Activated CD4-positive, alpha-beta T cell treated with anti-CD3 and anti-CD28 coated beads, Interleukin-2, amount 50 U/mL, for 48 hours (primary cell): ENCODE results near the gene CARS1.

Source experiments
- DNase-seq, 2 experiments: peaks; one replicate each; pipeline ENCODE4 v3.0.0-alpha.2; 2020

The CARS1 gene

DNA sequence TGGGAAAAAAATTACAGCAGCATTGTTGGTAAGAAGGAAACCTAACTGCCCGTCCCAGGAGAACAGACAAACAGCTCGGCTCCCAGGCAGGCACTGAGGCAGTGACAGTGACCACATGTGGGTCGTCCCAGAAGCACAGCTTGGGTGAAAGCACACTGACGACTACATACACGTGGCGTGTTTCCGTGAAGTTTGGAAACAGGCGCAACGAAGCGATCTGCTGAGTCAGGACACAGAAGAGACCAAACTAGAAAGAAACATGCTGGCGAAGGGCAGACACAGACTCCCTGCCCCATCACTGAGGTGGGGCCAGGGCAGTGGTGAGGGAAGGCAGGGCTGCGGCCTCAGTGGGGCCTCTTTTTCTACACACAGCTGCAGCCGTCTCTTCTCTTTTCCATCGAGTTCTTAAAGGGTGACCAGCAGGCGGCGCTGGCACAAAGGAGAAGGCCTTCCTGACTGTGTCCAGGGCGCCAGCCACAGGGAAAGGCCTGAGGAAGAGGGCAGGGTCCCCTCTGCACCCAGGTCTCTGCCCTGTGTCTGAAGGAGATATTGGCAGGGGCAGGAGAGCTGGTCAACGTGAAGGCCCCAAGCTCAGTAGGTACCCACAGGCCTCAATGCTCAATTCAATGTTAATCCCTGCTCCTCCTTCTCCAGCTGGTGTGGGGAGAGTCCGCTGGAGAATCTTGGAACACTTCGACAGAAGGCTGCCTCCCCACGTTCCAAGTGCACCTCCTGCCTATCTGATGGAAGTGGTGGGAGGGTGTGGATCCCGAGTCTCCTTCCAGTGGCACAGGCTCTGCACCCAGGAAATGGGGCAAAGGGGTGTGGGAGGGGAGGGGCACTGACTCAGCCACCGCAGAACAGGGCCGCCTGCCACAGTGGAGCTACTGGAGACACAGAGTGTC is 19.9 kb downstream of the CARS1 start:
- DNase-seq: peak; percentile 62 to 65

DNA sequence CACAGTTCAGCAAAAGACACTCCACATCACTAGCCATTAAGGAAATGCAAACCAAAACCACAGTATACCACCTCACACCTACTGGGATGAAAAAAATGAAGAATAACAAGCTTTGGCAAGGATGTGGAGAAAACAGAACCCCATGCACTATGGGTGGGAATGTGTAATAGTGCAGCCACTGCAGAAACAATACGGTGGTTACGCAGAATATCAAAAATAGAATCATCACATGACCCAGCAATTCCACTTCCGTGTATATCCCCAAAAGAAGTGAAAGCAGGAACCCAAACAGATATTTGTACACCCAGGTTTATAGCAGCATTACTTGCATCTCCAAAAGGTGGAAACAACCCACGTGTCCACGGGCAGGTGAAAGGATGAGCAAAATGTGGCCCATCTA is 20.8 kb downstream of the CARS1 start:
- DNase-seq: no peak

DNA sequence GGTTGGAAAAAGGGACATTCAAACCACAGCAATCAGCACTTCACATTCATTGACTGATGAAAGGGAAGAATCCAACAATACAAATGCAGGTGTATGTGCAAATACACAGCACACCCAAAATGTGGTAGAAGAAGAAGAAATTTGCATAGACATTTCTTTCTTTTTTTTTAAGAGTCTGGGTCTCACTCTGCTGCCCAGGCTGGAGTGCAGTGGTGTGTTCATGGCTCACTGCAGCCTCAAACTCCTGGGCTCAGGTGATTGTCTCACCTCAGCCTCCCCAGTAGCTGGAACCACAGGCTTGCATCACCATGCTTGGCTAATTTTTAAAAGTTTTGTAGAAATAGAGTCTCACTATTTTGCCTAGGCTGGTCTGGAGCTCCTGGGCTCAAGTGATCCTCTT is 21.9 kb downstream of the CARS1 start:
- DNase-seq: no peak

- no peak for DNase-seq
These were observed 26.7 kb downstream of the CARS1 start for GRCh38 chr11:3030289-3031070.

- DNase-seq: no peak
These were observed 28.4 kb downstream of the CARS1 start for GRCh38 chr11:3028813-3029212.

DNA sequence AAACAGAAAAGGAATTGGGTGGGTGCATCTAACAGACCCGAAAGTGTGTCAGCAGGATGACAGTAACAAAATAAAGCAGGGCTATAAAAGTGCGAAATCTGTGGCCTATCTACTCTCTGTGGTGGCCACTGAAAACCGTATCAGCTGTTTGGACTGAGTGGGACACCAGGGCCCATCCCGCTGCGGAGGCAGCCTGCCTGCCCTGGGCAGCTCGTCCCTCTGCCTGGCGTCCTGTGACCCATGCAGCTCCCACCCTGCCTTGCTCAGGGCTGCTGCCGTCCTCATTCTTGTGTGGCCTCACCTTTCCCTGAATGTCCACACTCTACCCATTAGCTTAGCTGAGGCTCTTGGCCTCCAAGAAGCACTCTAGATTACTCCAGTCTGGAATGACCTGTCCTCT is 30.4 kb downstream of the CARS1 start:
- DNase-seq: no peak

- DNase-seq: no peak
These were observed 34.2 kb downstream of the CARS1 start for GRCh38 chr11:3022982-3023381.

DNA sequence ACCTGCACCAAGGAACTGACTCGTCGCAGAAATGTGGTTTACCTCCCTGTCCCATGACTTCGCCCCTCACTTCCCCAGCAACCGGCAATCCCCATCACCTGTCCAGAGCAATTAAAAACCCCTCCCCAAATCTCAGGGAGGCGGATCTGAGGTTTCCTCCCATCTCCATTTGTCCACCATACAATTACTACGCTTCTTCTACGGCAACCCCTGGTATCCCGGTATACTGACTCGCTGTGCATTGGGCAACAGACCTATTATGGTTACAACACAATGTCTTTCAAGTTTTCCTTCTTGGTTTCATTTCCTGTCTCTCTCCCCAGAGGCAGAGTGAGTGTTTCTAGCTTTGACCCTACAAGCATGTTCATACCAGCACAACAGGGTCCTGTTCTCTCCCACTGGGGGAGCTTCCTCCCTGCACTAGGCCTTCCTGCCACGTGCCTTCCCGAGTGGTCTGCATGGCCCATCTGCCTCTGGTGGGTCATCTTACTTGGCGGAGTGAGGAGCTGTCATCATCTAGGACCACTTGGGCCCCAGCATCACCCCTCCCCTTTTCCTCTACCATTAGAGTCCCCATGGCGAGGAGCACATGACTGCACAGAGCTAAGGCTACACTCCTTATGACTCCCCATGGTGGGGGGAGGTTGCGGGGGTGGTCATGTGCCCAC is 34.8 kb downstream of the CARS1 start:
- no peak for DNase-seq

- peak in 1 of 2 experiments; percentile 26 for DNase-seq
These were observed 36.1 kb downstream of the CARS1 start for GRCh38 chr11:3021125-3021524.

DNA sequence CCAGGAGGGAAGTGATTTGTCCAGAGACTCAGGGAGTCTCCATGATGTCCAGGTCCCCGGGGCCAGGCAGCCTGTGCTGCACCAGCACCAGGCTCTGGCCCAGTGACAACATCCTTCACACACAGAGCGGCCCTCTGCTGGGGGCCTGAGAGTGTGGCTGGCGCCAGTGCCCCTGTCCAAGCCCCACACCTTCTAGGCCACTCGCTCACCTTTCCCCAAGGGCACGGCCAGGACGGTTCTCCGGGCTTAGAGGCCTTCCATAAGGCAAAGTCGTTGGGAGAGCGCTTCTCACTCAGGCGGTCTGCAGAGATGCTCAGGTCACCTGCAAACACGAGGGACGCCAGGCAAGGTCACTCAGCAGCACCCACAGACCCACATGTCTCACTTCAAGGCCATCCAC is 37.2 kb downstream of the CARS1 start:
- no peak for DNase-seq

DNA sequence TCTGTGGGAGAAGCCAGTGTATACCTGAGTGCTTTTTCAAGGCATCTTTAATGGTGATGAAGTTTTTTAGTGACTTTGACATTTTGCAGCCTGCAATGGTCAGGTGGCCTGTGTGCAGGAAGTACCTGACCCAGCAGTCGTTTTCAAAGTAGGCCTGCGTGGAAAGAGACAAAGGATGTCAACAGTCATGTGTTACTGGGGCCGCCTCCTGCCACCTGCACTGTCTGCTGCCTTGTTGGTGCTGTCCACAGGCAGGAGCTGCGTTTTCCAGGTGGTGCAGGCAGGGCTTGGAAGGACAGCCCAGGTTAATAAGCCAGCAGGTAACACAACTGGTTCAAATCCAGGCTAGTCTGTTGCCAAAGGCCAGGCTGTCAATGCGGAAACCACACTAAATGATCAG is 38.6 kb downstream of the CARS1 start:
- DNase-seq: no peak

DNA sequence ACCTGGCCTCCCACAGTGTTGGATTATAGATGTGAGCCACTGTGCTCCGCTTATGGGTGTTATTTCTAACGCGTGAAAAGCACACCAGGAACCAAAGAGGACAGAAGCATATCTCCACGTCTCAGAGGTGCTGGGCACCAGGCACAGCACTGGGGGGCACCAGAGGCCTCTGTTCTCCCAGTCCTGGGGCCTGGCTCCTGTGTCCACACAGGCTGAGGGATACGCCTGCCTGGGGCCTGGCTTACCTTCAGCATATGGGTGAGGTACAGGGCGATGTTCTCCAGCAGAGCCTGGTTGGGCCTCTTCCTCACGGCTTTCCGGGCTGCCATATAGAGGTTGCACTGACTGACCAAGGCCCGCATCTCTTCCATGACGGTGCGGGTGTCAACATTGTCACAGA is 40.4 kb downstream of the CARS1 start:
- DNase-seq: no peak

DNA sequence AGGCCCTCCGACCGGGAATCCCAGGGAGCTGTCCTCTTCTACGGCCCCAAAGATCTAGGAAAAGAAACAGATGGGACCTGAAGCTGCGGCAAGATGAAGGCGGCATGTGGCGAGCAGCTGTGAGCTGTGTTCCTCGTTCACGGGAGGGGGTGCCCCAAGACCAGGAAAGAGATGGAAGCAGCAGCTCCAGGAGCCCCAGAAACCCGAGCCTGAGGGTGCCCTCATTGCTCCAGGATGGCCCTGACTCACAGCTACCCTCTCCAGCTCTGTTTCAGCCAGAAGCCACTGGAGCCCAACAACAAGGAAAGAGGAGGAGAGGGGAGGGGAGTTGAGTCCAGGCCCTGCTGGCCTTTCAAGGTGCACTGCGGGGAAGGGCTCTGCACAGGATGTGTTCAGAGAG is 41.4 kb downstream of the CARS1 start:
- no peak for DNase-seq

GRCh38 chr11:3014943-3015342 is 42.3 kb downstream of the CARS1 start:
- DNase-seq: no peak

GRCh38 chr11:3014057-3014938 is 42.9 kb downstream of the CARS1 start:
- peak; percentile 51 to 55 for DNase-seq

- DNase-seq: no peak
These were observed 45.0 kb downstream of the CARS1 start for GRCh38 chr11:3011891-3012885.

DNA sequence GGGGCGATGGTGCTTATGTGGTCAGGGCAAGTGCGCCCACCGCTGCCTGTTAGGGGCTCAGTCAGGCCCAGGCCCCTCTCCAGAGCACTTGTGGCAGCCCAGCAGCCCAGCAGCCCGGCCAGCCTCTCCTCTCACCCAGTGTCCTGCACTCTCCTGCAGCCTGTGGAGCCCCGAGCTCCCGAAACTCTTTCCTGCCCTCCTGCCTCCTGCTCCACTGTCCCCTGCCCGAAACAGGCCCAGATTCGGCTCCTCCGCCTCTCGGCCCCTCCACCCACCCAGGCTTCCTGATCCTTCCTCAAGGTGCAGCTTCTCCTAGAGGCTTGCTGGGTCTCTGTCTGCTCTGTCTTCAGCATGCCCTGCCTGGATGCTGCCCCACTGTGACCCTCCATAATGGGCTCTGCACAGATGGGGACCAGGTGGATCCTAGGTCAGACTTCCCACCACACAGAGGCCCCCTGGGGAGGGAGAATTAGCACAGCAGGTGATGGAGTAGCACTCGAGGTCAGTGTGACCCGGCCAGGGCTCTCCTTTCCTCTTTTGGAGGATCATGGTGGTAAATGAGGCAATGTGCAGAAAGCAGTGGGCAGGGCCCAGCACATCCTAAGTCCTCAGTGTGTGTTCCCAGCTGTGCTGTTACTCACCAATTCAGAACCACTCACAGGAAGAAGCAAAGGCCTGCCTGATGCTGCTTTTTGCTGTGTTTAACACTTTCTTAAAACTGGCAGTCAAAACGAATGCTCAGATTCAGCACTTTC is 46.5 kb downstream of the CARS1 start:
- DNase-seq: no peak

- DNase-seq: no peak
These were observed 47.2 kb downstream of the CARS1 start for GRCh38 chr11:3010004-3010403.

DNA sequence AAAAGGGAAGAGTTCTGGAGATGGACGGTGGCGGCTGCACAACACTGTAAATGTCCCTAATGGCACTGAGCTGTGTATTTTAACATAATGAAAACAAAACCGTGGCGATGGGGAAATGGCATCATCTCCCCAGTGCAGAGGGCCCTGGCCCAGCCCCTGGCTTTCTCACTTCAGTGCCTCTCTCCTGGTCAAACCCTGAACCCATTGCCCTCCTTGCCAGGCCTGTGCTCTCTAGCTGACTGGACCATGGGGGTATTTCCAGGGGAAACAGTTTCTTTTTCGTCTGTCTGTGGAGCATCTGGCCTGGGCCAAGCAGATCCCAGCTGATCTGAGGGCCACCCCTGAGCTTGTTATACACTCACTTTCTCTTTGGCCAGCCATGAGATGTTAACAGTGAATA is 47.7 kb downstream of the CARS1 start:
- no peak for DNase-seq

GRCh38 chr11:3008746-3009336 is 48.4 kb downstream of the CARS1 start:
- DNase-seq: no peak
